ENCODE measurements around the gene FERMT3.

The FERMT3 gene

DNA sequence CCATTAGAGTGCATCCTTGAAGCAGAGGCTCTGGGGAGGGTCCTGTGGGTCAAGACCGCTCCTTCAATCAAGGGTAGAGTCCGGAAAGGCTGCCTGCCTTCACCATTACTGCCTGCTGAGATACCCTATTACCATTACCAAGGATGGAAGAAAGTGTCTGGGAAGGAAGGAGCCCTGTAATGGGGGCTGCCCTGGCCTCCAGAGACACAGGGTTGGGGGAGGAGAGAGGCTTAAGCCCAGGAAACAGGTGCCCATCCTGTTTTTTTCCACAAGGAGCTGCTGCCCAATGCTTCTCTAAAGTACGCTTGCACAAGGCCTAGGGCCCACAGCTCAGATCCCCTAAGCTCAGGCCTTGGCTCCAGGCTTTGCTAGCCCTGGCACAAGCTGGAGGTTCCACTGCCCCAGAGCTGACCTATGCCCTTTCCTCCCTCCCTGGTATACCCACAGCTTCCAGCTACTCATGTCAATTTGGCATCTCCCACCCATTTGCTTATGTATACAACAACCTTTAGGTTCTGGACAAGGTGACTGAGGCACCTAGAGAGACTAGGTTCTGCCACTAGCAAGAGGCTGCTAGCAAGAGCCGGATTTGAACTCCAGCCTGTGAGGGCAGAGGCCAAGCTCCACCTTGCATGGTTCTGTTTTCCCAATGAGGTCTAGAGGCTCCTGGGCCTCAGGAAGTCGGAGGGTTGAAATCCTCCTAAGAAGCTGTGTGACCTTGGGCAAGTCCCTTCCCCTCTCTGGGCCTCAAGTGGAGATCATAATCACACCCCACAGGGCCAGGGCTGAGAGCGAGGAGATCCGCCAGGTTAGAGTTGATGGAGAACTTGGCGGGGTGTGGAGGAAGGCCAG lies 43.3 kb downstream of the FERMT3 start:
- no peak for DNase-seq (ENCODE audit: low spot score)

DNA sequence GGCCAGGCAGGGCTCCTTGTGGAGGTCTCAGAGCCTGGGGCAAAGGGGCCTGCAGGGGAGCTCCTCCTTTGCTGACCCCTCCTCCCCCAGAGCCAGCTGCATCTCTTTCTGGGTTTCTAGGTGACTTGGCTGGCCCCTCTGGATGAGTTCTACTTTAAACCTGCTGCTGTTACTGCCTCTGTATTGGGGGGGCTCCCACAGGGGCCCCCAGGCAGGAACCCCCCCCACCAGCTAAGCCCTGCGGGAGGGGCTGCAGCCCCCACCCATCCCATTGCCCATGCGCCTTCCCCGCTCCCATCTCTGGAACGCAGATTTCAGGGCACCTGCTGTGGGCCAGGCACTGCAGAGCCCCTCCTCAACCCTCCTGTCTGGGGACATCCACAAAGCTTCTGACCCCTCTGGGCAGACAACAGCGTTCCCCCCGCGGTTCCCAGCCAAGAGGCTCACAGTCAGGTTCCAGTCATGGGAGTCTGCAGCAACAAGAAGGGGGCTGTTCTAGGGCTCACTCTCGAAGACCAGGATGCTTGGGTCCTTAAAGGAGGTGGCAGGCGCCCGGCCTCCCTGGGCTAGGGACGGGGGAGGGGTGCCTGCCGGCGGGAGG lies 44.0 kb downstream of the FERMT3 start:
- peak; percentile 67 for DNase-seq (ENCODE audit: low spot score)

DNA sequence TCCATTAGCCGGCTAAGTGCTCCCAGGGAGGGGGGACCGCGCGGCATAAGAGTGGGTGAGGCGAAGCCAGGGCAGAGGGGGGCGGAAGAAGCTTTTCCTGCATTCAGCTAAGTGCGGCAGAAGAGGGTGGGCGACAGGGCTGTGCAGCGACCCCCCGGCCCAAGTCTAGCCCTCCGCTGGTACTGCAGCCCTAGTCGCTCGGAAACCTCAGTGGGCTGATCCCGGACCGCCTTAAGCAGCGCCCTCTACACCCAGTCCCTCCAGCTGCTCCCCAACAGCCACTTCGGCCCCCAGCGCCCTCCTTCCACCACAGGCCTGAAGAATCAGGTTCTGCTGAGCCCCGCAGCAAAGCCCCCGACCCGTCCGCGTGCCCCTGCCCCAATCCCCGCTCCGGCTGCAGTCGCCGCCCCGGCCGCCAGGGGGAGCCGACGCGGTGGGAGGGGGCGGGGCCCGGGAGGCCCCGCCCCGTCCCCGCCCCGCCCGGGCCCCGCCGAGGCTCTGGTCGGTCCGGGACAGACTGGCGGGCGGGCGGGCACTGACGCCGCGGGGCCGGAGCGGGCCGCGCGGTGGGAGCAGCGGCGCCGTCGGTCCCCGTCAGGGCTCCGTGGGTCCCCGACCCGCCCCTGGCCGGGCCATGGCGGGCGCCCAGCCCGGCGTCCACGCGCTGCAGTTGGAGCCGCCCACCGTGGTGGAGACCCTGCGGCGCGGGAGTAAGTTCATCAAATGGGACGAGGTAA lies 44.7 kb downstream of the FERMT3 start, which contains the start of gene PLCB3:
TSS of gene PLCB3 (plus strand) at position 515 of the 737 bp plus-strand sequence. CDS start at position 635, 120 bp downstream.
- DNase-seq (ENCODE audit: low spot score) = peak; percentile 94

DNA sequence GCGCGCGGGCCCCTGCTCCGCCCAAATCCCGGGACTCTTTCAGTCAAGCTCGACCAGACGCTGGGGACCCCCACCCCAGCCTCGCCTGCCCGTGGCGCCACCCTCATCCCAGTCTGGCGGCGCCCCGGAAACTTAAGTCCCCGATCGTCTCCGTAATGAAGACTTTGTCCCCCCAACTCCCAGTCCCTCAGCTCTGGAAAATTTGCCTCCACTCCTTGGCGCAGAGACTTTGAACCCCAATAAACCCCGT lies 45.2 kb downstream of the FERMT3 start:
- no peak for DNase-seq (ENCODE audit: low spot score)

DNA sequence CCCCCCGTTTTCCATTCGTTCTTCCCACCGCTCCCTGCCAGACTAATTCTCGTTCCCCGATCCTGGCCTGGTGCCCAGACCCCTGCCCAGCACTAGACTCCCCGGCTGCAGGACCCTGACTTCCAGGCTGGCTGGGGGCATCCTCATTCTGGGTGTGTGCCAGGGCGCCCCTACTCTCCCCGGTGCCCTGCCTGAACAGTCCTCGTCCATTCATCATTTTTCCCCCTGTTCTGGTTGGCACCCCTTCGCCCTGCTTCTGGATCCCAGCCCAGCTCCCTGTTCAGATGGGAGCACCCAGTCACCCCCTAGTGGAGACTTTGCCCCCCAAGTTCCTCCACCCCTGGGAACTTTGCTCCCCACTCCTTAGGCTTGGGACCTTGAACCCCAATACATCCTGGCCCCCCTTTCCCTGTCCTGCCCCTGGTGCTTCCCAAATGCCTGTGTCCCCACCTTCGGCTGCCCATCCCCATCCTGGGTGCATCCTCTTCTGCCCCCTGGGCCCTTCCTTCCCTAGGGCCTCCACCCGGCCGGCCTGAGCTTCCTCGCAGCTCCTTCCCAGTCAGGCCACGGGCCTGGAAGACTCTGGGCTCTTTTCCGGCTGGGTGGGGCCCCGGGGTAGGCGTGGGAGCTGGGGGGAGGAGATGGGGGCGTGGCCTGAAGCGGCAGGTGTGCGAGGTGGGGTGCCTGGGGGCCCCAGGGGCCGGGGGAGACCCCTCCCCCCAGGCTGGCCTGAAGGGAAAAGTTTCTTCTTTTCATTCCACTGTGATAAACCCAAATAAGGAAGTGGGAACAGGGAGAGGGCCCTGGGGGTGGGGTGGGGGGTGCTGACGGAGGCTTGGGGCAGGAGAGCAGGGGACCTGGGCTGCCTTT lies 45.7 kb downstream of the FERMT3 start:
- peak; percentile 54 for DNase-seq (ENCODE audit: low spot score)

DNA sequence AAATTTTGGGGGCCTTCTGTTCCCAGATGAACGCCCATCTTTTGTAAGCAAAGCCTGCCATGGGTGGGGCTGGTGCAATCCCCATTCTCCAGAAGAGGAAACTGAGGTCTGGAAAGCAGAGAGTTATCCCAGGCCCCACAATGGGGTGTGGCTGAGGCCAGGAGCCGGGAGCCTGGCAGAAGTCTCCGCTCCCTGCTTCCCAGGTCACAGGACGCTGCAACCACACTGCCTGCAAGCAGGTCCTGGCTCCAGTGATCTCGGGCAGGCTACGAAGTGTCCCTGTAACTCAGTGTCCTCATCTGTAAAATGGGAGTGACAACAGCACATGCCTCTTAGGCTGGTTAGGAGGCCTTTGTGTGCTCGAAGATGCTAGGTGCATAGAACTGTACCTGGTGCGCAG lies 46.5 kb downstream of the FERMT3 start:
- DNase-seq (ENCODE audit: low spot score) = no peak

DNA sequence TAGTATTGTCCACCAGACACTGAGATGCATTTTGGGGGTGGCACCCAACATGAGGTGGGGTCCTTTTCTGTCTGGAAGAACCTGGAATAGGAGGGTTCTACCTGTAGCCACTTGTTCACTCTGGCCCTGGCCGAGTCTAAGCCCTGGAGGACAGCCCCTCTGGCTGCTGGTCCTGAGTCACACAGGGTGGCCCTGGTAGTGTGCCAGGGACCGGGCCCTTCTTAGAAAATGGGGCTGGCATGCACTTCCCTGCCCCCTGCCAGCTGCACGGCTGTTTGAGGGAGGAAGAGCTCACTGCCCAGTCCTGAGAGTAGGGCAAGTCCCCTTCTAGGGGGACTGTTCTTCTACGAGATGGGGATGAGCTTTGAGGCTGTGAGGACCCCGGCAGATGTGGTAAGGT lies 47.0 kb downstream of the FERMT3 start:
- no peak for DNase-seq (ENCODE audit: low spot score)

DNA sequence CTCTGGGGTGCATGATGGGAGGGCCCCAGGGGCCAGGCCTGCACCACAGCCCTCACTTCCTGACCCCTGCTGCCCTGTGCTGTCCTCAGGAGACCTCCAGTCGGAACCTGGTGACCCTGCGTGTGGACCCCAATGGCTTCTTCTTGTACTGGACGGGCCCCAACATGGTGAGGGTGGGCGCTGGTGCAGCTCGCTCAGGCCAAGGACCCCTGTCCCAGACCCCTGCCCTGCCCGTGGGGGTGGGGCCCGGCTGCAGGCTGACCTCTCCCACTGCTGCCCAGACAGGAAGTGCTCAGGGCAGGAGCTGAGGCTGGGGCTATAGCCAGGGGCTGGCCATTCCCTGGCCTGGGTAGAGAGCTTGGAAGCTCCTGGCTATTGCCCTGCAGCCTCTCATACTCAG lies 47.8 kb downstream of the FERMT3 start:
- no peak for DNase-seq (ENCODE audit: low spot score)

DNA sequence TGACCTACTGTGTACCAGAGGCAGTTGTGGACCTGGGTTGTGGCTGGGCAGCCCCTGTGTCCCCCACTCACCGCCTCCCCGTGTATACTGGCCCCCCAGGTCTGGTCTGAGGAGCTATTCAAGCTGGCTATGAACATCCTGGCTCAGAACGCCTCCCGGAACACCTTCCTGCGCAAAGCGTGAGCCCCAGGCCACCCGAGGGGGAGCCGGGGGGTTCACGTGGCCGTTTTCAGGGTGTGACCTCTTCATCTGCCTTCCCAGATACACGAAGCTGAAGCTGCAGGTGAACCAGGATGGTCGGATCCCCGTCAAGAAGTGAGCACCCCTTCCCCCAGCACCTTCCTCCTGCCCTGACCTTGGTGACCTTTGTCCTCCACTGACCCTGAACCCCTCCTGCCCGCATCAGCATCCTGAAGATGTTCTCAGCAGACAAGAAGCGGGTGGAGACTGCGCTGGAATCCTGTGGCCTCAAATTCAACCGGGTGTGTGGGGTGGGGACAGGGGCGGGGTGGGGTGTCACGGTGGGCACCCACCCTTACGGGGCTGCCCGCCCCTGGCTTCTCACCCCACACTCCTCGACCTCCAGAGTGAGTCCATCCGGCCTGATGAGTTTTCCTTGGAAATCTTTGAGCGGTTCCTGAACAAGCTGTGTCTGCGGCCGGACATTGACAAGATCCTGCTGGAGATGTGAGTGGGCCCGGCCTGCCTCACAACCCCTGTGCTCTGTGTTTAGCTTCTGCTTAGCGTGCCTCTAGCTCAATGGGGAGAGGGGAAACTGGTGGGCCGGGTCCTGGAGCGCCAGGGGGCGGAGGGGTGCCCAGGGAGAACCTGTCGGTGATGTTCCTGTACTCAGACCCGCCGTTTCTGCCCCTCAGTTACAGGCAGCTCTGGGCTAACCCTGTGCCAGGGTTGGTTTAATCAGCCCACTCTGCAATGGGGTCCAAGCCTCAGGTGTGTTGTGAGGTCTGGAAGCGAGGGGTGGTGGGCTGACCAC lies 48.9 kb downstream of the FERMT3 start:
- no peak for DNase-seq (ENCODE audit: low spot score)

DNA sequence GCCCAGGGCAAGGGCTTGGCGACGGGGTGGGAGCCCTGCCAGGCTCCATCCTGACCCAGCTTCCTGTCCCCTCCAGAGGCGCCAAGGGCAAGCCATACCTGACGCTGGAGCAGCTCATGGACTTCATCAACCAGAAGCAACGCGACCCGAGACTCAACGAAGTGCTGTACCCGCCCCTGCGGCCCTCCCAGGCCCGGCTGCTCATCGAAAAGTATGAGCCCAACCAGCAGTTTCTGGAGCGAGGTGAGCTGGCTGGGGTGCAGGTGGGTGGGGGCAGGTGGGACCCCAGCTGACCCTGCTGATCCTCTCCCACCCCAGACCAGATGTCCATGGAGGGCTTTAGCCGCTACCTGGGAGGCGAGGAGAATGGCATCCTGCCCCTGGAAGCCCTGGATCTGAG lies 49.8 kb downstream of the FERMT3 start:
- DNase-seq (ENCODE audit: low spot score) = no peak

DNA sequence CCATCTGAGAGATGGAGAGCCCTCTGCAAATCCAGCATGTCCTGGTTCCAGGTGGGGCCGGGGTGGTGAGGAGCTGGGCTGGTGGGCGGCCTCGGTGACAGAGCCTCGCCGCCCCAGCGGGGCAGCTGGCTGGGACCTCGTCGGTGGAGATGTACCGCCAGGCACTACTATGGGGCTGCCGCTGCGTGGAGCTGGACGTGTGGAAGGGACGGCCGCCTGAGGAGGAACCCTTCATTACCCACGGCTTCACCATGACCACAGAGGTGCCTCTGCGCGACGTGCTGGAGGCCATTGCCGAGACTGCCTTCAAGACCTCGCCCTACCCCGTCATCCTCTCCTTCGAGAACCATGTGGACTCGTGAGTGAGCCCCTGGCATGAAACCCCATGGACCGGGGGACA lies 51.8 kb downstream of the FERMT3 start:
- DNase-seq (ENCODE audit: low spot score) = no peak

DNA sequence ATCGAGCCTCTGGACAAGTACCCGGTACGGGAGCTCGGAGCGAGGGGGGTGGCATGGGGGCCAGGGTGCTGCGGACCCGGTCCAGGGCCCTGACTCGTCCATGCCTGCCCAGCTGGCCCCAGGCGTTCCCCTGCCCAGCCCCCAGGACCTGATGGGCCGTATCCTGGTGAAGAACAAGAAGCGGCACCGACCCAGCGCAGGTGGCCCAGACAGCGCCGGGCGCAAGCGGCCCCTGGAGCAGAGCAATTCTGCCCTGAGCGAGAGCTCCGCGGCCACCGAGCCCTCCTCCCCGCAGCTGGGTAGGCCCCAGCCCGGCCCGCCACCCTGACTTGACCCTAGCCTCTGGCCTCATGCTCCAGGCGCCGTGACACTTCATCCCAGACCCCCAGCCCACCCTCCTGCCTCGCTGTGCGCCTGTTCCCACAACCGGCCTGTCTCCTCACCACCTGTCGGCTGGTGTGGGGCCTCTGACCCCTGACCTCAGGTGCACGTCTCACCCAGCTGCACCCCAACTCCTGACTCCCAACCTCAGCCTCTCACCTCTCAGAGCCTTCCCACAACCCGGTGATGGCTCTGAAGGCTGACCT lies 52.5 kb downstream of the FERMT3 start:
- no peak for DNase-seq (ENCODE audit: low spot score)

DNA sequence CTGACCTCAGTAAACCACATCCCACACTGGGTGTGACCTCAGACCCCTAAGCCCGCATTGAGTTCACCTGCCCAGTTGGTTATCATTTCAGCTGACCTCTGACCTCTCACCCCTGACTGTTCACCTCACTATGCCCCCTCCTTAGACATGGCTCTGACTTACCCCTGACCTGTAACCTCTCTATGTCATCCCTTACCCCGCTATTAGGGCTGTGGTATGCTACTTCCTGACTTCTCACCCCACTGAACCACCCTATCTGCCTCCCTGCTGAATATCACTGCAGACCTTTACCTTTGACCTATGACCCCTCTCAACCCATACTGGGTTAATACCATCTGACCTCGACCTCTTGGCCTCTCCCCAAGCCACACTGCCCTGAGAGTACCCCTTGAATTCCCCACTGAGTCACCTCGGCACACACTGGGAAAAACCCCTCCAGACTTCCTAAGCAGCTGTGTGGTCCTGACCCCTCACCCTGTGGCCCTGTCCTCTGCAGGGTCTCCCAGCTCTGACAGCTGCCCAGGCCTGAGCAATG lies 53.1 kb downstream of the FERMT3 start:
- DNase-seq (ENCODE audit: low spot score) = no peak

DNA sequence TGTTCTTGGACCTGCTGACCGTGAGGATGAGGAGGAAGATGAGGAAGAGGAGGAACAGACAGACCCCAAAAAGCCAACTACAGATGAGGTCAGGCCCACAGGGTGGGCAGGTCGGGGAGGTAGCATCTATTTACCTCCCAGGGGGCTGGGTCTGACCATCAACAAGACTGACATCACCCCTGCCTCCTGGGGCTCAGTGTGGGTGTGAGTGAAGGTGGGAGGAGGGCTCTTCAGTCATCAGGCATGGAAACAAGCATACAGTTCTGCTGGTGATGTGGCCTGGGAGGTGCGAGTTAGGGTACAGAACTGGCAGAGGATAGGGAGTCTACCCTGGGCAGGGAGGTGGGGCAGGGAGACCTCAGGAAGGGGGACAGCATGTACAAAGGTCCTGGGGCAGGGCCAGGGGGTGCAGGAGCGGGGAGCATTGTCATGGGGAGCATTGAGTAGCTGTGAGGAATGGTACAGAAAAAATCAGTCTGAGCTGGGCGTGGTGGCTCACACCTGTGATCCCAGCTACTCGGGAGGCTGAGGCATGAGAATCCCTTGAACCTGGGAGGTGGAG lies 53.7 kb downstream of the FERMT3 start:
- DNase-seq (ENCODE audit: low spot score) = no peak

DNA sequence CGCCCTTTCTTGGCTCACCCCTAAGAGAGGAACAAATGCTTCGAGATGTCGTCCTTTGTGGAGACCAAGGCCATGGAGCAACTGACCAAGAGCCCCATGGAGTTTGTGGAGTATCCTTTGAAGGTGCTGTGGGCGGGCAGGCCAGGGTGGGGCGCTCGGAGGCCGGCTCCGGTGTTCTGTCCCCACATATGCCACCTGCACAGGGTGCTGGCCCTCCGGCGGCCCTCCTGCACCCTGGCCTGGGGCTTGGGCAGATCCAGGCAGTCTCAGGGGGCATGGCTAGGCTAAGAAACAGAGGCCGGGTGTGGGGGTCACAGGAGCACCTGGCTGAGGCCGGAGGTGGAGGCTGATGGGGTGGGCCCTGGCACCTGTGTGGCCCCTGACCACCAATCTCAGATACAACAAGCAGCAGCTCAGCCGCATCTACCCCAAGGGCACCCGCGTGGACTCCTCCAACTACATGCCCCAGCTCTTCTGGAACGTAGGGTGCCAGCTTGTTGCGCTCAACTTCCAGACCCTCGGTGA lies 55.1 kb downstream of the FERMT3 start:
- DNase-seq (ENCODE audit: low spot score) = no peak

DNA sequence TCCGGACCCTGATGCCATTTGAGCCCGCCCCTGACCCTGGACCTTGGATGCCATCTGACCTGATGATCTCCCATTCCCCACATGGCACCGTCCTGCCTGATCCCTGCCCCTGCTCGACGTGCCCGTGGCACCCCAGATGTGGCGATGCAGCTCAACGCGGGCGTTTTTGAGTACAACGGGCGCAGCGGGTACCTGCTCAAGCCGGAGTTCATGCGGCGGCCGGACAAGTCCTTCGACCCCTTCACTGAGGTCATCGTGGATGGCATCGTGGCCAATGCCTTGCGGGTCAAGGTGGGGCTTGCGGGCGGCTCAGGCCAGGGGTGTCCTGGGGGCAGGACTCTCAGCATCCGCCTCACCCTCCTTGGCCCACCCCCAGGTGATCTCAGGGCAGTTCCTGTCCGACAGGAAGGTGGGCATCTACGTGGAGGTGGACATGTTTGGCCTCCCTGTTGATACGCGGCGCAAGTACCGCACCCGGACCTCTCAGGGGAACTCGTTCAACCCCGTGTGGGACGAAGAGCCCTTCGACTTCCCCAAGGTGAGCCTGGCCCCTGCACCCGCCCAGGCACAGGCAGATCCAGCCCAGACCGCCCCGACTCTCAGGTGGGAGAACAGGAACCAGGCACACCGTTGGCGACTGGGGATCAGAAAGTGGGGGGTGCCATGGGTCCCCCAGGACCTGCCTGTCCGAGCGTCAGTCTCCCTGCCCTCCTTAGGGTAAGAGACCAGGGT lies 55.9 kb downstream of the FERMT3 start:
- no peak for DNase-seq (ENCODE audit: low spot score)

DNA sequence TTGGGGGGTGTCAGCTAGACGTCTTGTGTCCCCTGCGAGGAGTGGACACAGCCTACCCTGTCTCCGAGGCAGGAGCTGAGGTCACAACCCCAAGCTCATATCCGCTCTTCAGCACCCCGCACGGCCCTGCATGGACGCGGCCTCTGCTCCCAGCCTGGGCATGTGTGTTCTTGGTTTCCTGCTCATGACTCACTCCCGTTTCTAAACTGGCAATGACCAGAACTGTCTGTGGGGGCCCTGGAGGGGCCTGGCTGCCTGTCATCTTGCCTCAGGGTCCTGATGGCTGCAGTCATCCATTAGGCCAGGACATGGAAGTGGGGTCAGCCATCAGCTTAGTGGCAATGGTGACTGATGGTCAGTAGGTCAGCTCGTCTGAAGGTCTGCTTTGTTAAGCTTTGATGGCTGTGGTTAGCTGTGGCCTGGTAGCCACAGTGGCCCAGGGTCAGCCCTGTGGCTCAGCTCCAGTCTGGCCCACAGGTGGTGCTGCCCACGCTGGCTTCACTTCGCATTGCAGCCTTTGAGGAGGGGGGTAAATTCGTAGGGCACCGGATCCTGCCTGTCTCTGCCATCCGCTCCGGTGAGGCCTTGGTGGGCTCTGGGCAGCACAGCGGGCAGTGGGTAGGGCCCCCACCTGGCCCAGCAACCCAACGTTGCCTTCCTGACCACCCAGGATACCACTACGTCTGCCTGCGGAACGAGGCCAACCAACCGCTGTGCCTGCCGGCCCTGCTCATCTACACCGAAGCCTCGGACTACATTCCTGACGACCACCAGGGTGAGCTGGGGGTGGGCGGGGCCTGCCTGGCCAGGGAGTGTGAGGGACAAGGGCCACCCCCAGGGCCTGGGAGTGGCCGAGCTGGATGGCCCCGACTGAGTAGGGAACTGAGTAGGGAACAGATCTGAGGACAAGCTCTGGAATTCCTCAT lies 56.8 kb downstream of the FERMT3 start:
- DNase-seq (ENCODE audit: low spot score) = no peak

DNA sequence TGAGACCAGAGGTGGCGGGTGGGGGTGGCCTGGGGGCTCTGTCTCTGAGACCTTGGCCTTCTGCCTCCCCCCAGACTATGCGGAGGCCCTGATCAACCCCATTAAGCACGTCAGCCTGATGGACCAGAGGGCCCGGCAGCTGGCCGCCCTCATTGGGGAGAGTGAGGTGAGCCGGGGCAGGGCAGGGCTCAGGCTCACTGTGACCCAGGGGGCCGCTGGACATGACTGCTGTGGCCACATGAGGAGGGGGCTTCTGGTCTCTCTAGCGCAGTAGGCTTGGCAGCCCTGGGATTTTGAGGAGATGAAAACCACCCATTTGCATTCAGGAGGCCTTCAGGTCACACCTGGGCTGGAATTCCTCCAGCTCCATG lies 57.4 kb downstream of the FERMT3 start:
- no peak for DNase-seq (ENCODE audit: low spot score)

All from D341Med (cell line).